ENCODE measurements around the gene SAMD4A.

Gene SAMD4A

GRCh38 chr14:54834727-54835126, 267.8 kb downstream of the SAMD4A start:
- DNase-seq (ENCODE audit: low read depth), result no peak

GRCh38 chr14:54836231-54836630, 269.3 kb downstream of the SAMD4A start:
- no peak for DNase-seq (ENCODE audit: low read depth)

- DNase-seq (ENCODE audit: low read depth), result no peak
These were observed 270.7 kb downstream of the SAMD4A start for GRCh38 chr14:54837508-54838149.

GRCh38 chr14:54838931-54839512, 272.1 kb downstream of the SAMD4A start:
- DNase-seq (ENCODE audit: low read depth), result no peak

- no peak for DNase-seq (ENCODE audit: low read depth)
These were observed 272.8 kb downstream of the SAMD4A start for GRCh38 chr14:54839701-54840119.

GRCh38 chr14:54840336-54840735, 273.4 kb downstream of the SAMD4A start:
- DNase-seq (ENCODE audit: low read depth), result no peak

GRCh38 chr14:54840798-54841197, 273.9 kb downstream of the SAMD4A start:
- DNase-seq (ENCODE audit: low read depth), result no peak
